ENCODE results near the gene TMEM39B.
"Not testable (repeated sequence)": the region's sequence is repeated elsewhere in the genome, so short reads cannot be mapped to it uniquely, and the experiment has no call there.

The TMEM39B gene

GRCh38 chr1:32111789-32112188 lies 39.0 kb downstream of the TMEM39B start:
- no peak for DNase-seq (ENCODE audit: low read depth in 2 of 2)

- no peak for DNase-seq (ENCODE audit: low read depth in 2 of 2)
Observed at GRCh38 chr1:32112806-32113375, 40.2 kb downstream of the TMEM39B start.

- DNase-seq (ENCODE audit: low read depth in 2 of 2), result not testable (repeated sequence)
Observed at GRCh38 chr1:32113436-32113835, 40.7 kb downstream of the TMEM39B start.

GRCh38 chr1:32114420-32114819 lies 41.7 kb downstream of the TMEM39B start:
- DNase-seq (ENCODE audit: low read depth in 2 of 2), result no peak

GRCh38 chr1:32115496-32115895 lies 42.8 kb downstream of the TMEM39B start:
- DNase-seq (ENCODE audit: low read depth in 2 of 2), result no peak

GRCh38 chr1:32116531-32116930 lies 43.8 kb downstream of the TMEM39B start:
- no peak for DNase-seq (ENCODE audit: low read depth in 2 of 2)

GRCh38 chr1:32122151-32122550 lies 49.4 kb downstream of the TMEM39B start:
- no peak for DNase-seq (ENCODE audit: low read depth in 2 of 2)

GRCh38 chr1:32123361-32123760 lies 50.6 kb downstream of the TMEM39B start:
- DNase-seq (ENCODE audit: low read depth in 2 of 2), result not testable (repeated sequence)

- DNase-seq (ENCODE audit: low read depth in 2 of 2), result no peak
Observed at GRCh38 chr1:32125313-32125712, 52.6 kb downstream of the TMEM39B start.

GRCh38 chr1:32126770-32127169 lies 54.0 kb downstream of the TMEM39B start:
- DNase-seq (ENCODE audit: low read depth in 2 of 2), result no peak

- no peak for DNase-seq (ENCODE audit: low read depth in 2 of 2)
Observed at GRCh38 chr1:32127409-32128198, 54.9 kb downstream of the TMEM39B start.

- DNase-seq (ENCODE audit: low read depth in 2 of 2), result no peak
Observed at GRCh38 chr1:32128479-32128878, 55.7 kb downstream of the TMEM39B start.

- no peak for DNase-seq (ENCODE audit: low read depth in 2 of 2)
Observed at GRCh38 chr1:32128964-32129363, 56.2 kb downstream of the TMEM39B start.

GRCh38 chr1:32133950-32134280 lies 61.2 kb downstream of the TMEM39B start:
- not testable (repeated sequence) for DNase-seq (ENCODE audit: low read depth in 2 of 2)

- no peak for DNase-seq (ENCODE audit: low read depth in 2 of 2)
Observed at GRCh38 chr1:32137111-32137510, 64.4 kb downstream of the TMEM39B start.

- DNase-seq (ENCODE audit: low read depth in 2 of 2), result no peak
Observed at GRCh38 chr1:32138965-32139364, 66.2 kb downstream of the TMEM39B start.

GRCh38 chr1:32142446-32143301 lies 69.9 kb downstream of the TMEM39B start:
- DNase-seq (ENCODE audit: low read depth in 2 of 2), result no peak

GRCh38 chr1:32143302-32143695 lies 70.6 kb downstream of the TMEM39B start:
- DNase-seq (ENCODE audit: low read depth in 2 of 2), result not testable (repeated sequence)

GRCh38 chr1:32144033-32144432 lies 71.3 kb downstream of the TMEM39B start:
- no peak for DNase-seq (ENCODE audit: low read depth in 2 of 2)

GRCh38 chr1:32147799-32148198 lies 75.1 kb downstream of the TMEM39B start:
- not testable (repeated sequence) for DNase-seq (ENCODE audit: low read depth in 2 of 2)

- DNase-seq (ENCODE audit: low read depth in 2 of 2), result no peak
Observed at GRCh38 chr1:32150847-32151246, 78.1 kb downstream of the TMEM39B start.

GRCh38 chr1:32151319-32151787 lies 78.6 kb downstream of the TMEM39B start:
- DNase-seq (ENCODE audit: low read depth in 2 of 2), result no peak
